HL-60 (cell line): Measurements from ENCODE around the gene REPS2.

ENCODE experiments used
- POLR2AphosphoS5 ChIP-seq: IDR thresholded peaks from 2 replicates; pipeline ENCODE4 v1.6.1; 2012; ENCODE audit warnings: low read depth
- REST ChIP-seq: IDR thresholded peaks from 2 replicates; pipeline ENCODE4 v1.6.1; 2012; ENCODE audit warnings: low read depth; ENCODE audit not compliant: insufficient replicate concordance
- TF ChIP-seq, protein P1 (sequence below): IDR thresholded peaks from one replicate; pipeline ENCODE4 v1.5.1; 2011; ENCODE audit warnings: low read length, control low read depth, inconsistent platforms; ENCODE audit not compliant: insufficient read depth

DNA sequence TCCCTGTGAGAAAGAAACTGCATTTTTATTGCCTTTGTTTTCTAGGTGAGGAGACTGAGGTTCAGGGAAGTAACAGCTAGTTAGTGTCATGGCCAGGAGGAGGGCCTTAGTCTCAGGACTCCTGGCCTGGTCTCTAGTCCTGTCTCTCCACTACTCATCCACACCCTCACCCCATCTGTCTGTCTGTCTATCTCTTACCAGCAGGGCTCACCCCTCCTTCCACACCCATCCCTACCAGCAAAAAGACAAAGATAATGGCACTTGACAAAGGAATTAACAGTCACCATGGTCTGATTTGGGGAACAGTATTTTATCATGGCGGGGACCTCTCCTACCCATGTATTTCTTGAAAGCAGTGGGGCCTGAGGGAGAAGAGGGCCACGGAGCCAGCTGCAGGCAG lies 125.8 kb downstream of the REPS2 start:
- TF ChIP-seq, protein P1, sequence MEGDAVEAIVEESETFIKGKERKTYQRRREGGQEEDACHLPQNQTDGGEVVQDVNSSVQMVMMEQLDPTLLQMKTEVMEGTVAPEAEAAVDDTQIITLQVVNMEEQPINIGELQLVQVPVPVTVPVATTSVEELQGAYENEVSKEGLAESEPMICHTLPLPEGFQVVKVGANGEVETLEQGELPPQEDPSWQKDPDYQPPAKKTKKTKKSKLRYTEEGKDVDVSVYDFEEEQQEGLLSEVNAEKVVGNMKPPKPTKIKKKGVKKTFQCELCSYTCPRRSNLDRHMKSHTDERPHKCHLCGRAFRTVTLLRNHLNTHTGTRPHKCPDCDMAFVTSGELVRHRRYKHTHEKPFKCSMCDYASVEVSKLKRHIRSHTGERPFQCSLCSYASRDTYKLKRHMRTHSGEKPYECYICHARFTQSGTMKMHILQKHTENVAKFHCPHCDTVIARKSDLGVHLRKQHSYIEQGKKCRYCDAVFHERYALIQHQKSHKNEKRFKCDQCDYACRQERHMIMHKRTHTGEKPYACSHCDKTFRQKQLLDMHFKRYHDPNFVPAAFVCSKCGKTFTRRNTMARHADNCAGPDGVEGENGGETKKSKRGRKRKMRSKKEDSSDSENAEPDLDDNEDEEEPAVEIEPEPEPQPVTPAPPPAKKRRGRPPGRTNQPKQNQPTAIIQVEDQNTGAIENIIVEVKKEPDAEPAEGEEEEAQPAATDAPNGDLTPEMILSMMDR: no peak
- TF ChIP-seq POLR2AphosphoS5 (no peak), REST (no peak)
